ENCODE measurements around the gene GSG1L. TPM values are rescaled to one million over a fixed set of nuclear protein-coding genes. Genes with fewer than 3 reads are reported as not detected.

GSG1L gene
- total RNA-seq, 1 experiment from 2014 or later: not detected

DNA sequence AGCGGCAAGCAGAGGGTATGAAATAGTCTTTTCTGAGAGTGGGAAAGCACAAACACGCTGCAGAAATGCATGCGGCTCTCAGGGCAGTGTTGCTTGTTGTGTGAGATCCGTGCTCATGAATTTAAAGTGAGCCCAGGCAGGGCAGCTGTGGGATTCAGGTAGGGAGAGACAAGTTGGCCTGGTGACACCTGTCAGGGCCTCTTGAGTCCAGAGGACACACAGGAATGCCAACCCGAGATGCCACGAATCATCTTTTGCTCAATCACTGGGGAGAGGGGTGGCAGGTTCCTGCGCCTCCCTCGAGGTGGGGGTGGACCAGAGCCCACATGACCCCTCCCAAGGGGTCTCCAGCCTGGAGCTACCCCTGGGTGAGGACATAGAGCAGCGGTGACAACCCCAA lies 211.9 kb downstream of the GSG1L start:
- H3K27ac Mint-ChIP-seq (ENCODE audit: unreplicated experiment): no peak overlapping the region
- intact Hi-C loops (cut with micrococcal nuclease; ENCODE audit: unreplicated experiment): no loop called here
- BruUV-seq (replicated peaks): no TSS peak

DNA sequence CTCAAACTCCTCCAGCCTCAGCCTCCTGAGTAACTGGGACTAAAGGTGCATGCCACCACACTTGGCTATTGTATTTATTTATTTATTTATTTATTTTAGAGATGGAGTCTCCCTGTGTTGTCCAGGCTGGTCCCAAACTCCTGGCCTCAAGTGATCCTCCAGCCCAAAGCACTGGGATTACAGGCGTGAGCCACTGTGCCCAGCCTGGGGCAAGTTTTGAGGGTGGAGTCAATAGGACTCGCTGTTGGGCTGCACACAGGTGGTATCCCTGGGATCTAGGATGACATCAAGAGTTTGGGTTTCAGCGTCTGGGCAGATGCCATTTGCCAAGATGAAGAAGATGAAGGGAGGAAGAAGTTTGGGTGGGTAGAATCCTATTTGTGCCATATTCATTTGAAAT lies 213.9 kb downstream of the GSG1L start:
- Mint-ChIP-seq H3K4me1 (ENCODE audit: low read depth, unreplicated experiment) (no peaks in the 10 kb centered on the region), H3K27ac (ENCODE audit: unreplicated experiment) (no peak overlapping the region), H3K27me3 (ENCODE audit: unreplicated experiment) (peaks cover 88% of the 10 kb centered on the region), H3K9me3 (ENCODE audit: low read depth, unreplicated experiment) (peaks cover 3% of the 10 kb centered on the region), H3K4me3 (ENCODE audit: low read depth, unreplicated experiment) (no peak overlapping the region), H3K36me3 (ENCODE audit: insufficient read depth, unreplicated experiment) (no peaks in the 10 kb centered on the region)
- BruUV-seq (replicated peaks): no TSS peak
- CTCF ChIA-PET: no interaction called here
- no peak for DNase-seq
- intact Hi-C loops (cut with micrococcal nuclease; ENCODE audit: unreplicated experiment): no loop called here
- TF ChIP-seq, protein P1, sequence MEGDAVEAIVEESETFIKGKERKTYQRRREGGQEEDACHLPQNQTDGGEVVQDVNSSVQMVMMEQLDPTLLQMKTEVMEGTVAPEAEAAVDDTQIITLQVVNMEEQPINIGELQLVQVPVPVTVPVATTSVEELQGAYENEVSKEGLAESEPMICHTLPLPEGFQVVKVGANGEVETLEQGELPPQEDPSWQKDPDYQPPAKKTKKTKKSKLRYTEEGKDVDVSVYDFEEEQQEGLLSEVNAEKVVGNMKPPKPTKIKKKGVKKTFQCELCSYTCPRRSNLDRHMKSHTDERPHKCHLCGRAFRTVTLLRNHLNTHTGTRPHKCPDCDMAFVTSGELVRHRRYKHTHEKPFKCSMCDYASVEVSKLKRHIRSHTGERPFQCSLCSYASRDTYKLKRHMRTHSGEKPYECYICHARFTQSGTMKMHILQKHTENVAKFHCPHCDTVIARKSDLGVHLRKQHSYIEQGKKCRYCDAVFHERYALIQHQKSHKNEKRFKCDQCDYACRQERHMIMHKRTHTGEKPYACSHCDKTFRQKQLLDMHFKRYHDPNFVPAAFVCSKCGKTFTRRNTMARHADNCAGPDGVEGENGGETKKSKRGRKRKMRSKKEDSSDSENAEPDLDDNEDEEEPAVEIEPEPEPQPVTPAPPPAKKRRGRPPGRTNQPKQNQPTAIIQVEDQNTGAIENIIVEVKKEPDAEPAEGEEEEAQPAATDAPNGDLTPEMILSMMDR (IDR thresholded peaks at IDR 0.05; ENCODE audit: unreplicated experiment): no peak

More for the DNA sequence above, 211.9 kb downstream of the GSG1L start:
- H3K36me3 Mint-ChIP-seq (ENCODE audit: insufficient read depth, unreplicated experiment): no peaks in the 10 kb centered on the region
- H3K4me1 Mint-ChIP-seq (ENCODE audit: low read depth, unreplicated experiment): no peaks in the 10 kb centered on the region
- peaks cover 1% of the 10 kb centered on the region for H3K9me3 Mint-ChIP-seq (ENCODE audit: low read depth, unreplicated experiment)
- TF ChIP-seq, protein P1 (IDR thresholded peaks at IDR 0.05; ENCODE audit: unreplicated experiment): no peak
- peaks cover 95% of the 10 kb centered on the region for H3K27me3 Mint-ChIP-seq (ENCODE audit: unreplicated experiment)
- CTCF ChIA-PET: no interaction called here
- DNase-seq: no peak
- no peak overlapping the region for H3K4me3 Mint-ChIP-seq (ENCODE audit: low read depth, unreplicated experiment)

DNA sequence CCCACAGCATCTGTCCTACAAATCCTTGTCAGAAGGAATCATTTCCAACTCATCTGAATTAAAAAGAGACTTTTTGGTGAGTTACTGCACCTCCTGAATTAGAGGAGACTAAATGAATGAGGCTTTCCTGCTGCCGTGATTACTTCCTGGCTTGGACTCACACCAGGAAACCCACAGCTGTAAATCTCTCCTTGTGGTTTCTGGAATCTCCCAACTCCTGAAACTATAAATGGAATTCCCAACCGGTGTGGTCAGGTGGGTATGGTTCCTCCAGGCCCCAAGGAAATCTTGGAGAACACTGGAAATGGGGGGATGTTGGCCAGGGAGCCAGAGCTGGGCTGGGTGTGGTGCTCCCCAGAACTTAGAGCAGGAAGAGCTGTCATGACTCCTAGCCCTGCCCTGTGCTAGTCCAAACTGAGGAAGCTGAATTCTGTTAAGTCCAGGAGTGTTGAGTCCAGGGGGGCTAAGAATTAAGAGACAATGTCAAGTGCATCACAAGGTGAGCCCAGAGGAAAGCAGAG lies 216.4 kb downstream of the GSG1L start:
- DNase-seq: no peak
- Mint-ChIP-seq H3K4me1 (ENCODE audit: low read depth, unreplicated experiment) (no peaks in the 10 kb centered on the region), H3K4me3 (ENCODE audit: low read depth, unreplicated experiment) (no peak overlapping the region), H3K27ac (ENCODE audit: unreplicated experiment) (no peak overlapping the region), H3K9me3 (ENCODE audit: low read depth, unreplicated experiment) (peaks cover 3% of the 10 kb centered on the region), H3K36me3 (ENCODE audit: insufficient read depth, unreplicated experiment) (no peaks in the 10 kb centered on the region), H3K27me3 (ENCODE audit: unreplicated experiment) (peaks cover 88% of the 10 kb centered on the region)
- intact Hi-C loops (cut with micrococcal nuclease; ENCODE audit: unreplicated experiment): no loop called here
- CTCF ChIA-PET: interaction anchor here (0.7 kb wide), 1 partner anchor 224 kb away, joined by 3 read pairs; no protein-coding TSS in a partner anchor
- TF ChIP-seq, protein P1 (IDR thresholded peaks at IDR 0.05; ENCODE audit: unreplicated experiment): no peak
- no TSS peak for BruUV-seq (replicated peaks)

DNA sequence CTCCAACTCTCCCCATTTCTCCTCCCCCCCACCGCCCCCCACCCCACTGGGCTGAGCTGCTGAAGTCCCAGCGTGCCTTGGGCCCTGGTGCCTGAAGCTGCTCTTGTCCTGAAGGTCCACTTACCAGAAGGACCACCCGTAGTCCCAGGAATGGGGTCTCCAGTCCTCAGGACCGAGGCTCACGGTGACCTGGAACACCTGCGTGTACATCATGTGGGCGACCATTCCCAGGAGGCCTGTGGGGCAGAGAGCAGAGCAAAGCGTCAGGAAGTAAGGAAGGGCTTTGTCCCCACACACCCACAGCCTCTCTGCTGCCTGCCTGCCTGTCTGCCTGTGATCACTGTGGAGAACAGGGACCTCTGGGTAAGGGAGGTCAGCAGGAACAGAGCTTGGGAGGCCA lies 218.7 kb downstream of the GSG1L start:
- Mint-ChIP-seq H3K4me3 (ENCODE audit: low read depth, unreplicated experiment) (no peak overlapping the region), H3K9me3 (ENCODE audit: low read depth, unreplicated experiment) (peaks cover 3% of the 10 kb centered on the region), H3K36me3 (ENCODE audit: insufficient read depth, unreplicated experiment) (no peaks in the 10 kb centered on the region), H3K27me3 (ENCODE audit: unreplicated experiment) (peaks cover 85% of the 10 kb centered on the region), H3K27ac (ENCODE audit: unreplicated experiment) (no peak overlapping the region), H3K4me1 (ENCODE audit: low read depth, unreplicated experiment) (no peaks in the 10 kb centered on the region)
- no TSS peak for BruUV-seq (replicated peaks)
- DNase-seq: no peak
- CTCF ChIA-PET: no interaction called here
- TF ChIP-seq, protein P1 (IDR thresholded peaks at IDR 0.05; ENCODE audit: unreplicated experiment): no peak
- intact Hi-C loops (cut with micrococcal nuclease; ENCODE audit: unreplicated experiment): no loop called here
